ENCODE results near the gene LYSMD1. TPM values are rescaled to one million over a fixed set of nuclear protein-coding genes. Genes with fewer than 3 reads are reported as not detected.
"Not testable (repeated sequence)": the region's sequence is repeated elsewhere in the genome, so short reads cannot be mapped to it uniquely, and the experiment has no call there.

LYSMD1 gene
- total and polyA plus RNA-seq, 2 experiments from 2014 or later, result 1.0 to 16.2 TPM

GRCh38 chr1:151189637-151190445 lies 24.1 kb upstream of the LYSMD1 start, which contains the start of gene VPS72:
Gene VPS72 (minus strand): TSS chr1:151190197. CDS start chr1:151190121, 76 bp downstream.
- peak within 1 kb of the TSS; percentile 91 for H3K4me3 ChIP-seq
- H3K79me2 ChIP-seq, result peaks cover 33% of the 10 kb centered on the region
- H3K36me3 ChIP-seq (replicated peaks; ENCODE audit: insufficient read depth, low read depth), result no peaks in the 10 kb centered on the region
- peak within 1 kb of the TSS; percentile 97 for H3K27ac ChIP-seq
- H4K20me1 ChIP-seq (ENCODE audit: insufficient read depth, poor library complexity, severe bottlenecking), result peaks cover 3% of the 10 kb centered on the region
- peak within 1 kb of the TSS; percentile 78 for H2AFZ ChIP-seq
- DNase-seq (ENCODE audit: low spot score), result peak; percentile 93
- H3K9me2 ChIP-seq (replicated peaks; ENCODE audit: insufficient read depth), result no peaks in the 10 kb centered on the region
- TF ChIP-seq EZH2phosphoT487 (IDR thresholded peaks at IDR 0.05; ENCODE audit: low read depth, severe bottlenecking, unreplicated experiment), result no peak
- no peak for TF ChIP-seq CTCF (IDR thresholded peaks at IDR 0.05; ENCODE audit: poor library complexity)
- no peak for TF ChIP-seq EZH2 (IDR thresholded peaks at IDR 0.05; ENCODE audit: borderline replicate concordance)
- under 1% methylated on average over 42 of the region's 42 CpGs for WGBS (ENCODE audit: low lambda C conversion rate, missing lambda C conversion rate)
- peaks cover 11% of the 10 kb centered on the region for H3K4me1 ChIP-seq (ENCODE audit: insufficient read depth)
- no peaks in the 10 kb centered on the region for H3K9me3 ChIP-seq (ENCODE audit: low read depth)
- H3K27me3 ChIP-seq, result no peaks in the 10 kb centered on the region
- peak within 1 kb of the TSS; percentile 83 for H3K4me2 ChIP-seq

GRCh38 chr1:151188667-151189066 lies 23.0 kb upstream of the LYSMD1 start:
- H3K4me3 ChIP-seq, result peak overlapping the region; percentile 91
- H3K27ac ChIP-seq, result peak overlapping the region; percentile 97
- H2AFZ ChIP-seq; H4K20me1 ChIP-seq (ENCODE audit: insufficient read depth, poor library complexity, severe bottlenecking); H3K36me3 ChIP-seq (replicated peaks; ENCODE audit: insufficient read depth, low read depth); H3K9me2 ChIP-seq (replicated peaks; ENCODE audit: insufficient read depth); H3K27me3 ChIP-seq; H3K9me3 ChIP-seq (ENCODE audit: low read depth); DNase-seq (ENCODE audit: low spot score): not testable (repeated sequence)
- peaks cover 11% of the 10 kb centered on the region for H3K4me1 ChIP-seq (ENCODE audit: insufficient read depth)
- peak overlapping the region; percentile 83 for H3K4me2 ChIP-seq
- peaks cover 33% of the 10 kb centered on the region for H3K79me2 ChIP-seq
- WGBS (ENCODE audit: low lambda C conversion rate, missing lambda C conversion rate), result 77% methylated on average over 8 of the region's 8 CpGs

DNA sequence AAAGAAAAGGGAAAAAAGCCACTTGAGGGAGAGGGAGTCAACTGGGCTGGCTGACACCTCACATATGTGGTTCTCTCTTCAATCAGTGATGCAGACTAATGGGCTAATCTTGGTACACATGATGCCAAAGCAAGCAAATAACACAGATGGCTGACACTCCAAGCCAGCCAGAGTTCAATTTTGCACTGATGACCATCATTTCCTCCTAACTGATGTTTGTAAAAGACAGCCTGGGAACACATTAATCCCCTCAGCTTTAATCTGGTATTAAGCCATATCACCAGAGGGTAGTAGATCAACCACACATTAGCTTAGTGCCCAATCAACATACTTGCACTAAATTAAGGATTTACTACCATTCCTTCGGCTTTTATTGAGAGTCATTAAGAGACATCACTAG lies 21.5 kb upstream of the LYSMD1 start:
- H4K20me1 ChIP-seq (ENCODE audit: insufficient read depth, poor library complexity, severe bottlenecking), result peaks cover 3% of the 10 kb centered on the region
- H3K36me3 ChIP-seq (replicated peaks; ENCODE audit: insufficient read depth, low read depth), result no peaks in the 10 kb centered on the region
- no peaks in the 10 kb centered on the region for H3K9me2 ChIP-seq (replicated peaks; ENCODE audit: insufficient read depth)
- WGBS (ENCODE audit: low lambda C conversion rate, missing lambda C conversion rate), result 69% methylated on average over 1 of the region's 1 CpG
- H3K4me2 ChIP-seq, result no peak overlapping the region
- H3K27me3 ChIP-seq, result no peaks in the 10 kb centered on the region
- no peaks in the 10 kb centered on the region for H3K9me3 ChIP-seq (ENCODE audit: low read depth)
- TF ChIP-seq EZH2phosphoT487 (IDR thresholded peaks at IDR 0.05; ENCODE audit: low read depth, severe bottlenecking, unreplicated experiment) (no peak), CTCF (IDR thresholded peaks at IDR 0.05; ENCODE audit: poor library complexity) (no peak), EZH2 (IDR thresholded peaks at IDR 0.05; ENCODE audit: borderline replicate concordance) (no peak)
- no peak overlapping the region for H3K4me3 ChIP-seq
- no peak overlapping the region for H3K27ac ChIP-seq
- no peak for DNase-seq (ENCODE audit: low spot score)
- H3K79me2 ChIP-seq, result peaks cover 33% of the 10 kb centered on the region
- peaks cover 11% of the 10 kb centered on the region for H3K4me1 ChIP-seq (ENCODE audit: insufficient read depth)
- H2AFZ ChIP-seq, result no peak overlapping the region

DNA sequence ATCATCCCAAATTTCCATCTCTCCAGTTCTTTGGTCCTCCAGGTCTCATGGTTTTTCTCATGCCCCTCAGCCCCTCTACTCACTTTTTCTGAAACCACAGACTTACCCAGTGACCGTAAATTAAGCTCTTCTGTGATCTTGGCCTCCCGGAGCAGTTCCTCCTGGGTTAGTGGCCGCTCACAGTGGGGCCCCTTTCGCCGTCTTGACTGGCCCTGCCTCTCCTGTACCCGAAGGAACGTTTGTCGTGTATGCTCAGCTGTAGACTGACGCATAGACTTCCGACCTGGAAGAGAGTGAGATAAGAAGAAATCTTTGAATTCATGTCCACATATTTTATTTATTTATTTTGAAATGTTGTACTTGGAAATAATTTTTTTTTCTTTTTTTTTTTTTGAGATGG lies 18.5 kb upstream of the LYSMD1 start:
- Histone ChIP-seq H3K9me3 (ENCODE audit: low read depth) (no peaks in the 10 kb centered on the region), H3K79me2 (peaks cover 30% of the 10 kb centered on the region), H2AFZ (no peak overlapping the region), H3K4me3 (no peak overlapping the region), H3K4me2 (no peak overlapping the region), H3K27me3 (no peaks in the 10 kb centered on the region), H3K36me3 (replicated peaks; ENCODE audit: insufficient read depth, low read depth) (no peaks in the 10 kb centered on the region), H3K27ac (no peak overlapping the region), H4K20me1 (ENCODE audit: insufficient read depth, poor library complexity, severe bottlenecking) (peaks cover 3% of the 10 kb centered on the region), H3K4me1 (ENCODE audit: insufficient read depth) (peaks cover 11% of the 10 kb centered on the region), H3K9me2 (replicated peaks; ENCODE audit: insufficient read depth) (no peaks in the 10 kb centered on the region)
- no peak for DNase-seq (ENCODE audit: low spot score)
- 99% methylated on average over 10 of the region's 10 CpGs for WGBS (ENCODE audit: low lambda C conversion rate, missing lambda C conversion rate)
- no peak for TF ChIP-seq EZH2 (IDR thresholded peaks at IDR 0.05; ENCODE audit: borderline replicate concordance)
- no peak for TF ChIP-seq EZH2phosphoT487 (IDR thresholded peaks at IDR 0.05; ENCODE audit: low read depth, severe bottlenecking, unreplicated experiment)
- TF ChIP-seq CTCF (IDR thresholded peaks at IDR 0.05; ENCODE audit: poor library complexity), result no peak

Measured in hepatocyte (in vitro differentiated cells).